OCI-LY3 (cell line): ENCODE data around the gene PRSS8.

Experiments
- CTCF ChIP-seq: fragments of 200-600, 300-600 bp; sonication (generic); IDR thresholded peaks from 2 replicates; pipeline ENCODE4 v1.5.1; 2014; ENCODE audit warnings: antibody characterized with exemption, low read length, low read depth
- EZH2phosphoT487 ChIP-seq: fragments of 200-600 bp; shearing (Covaris generic); IDR thresholded peaks from 2 replicates; pipeline ENCODE4 v1.6.1; 2018; ENCODE audit warnings: antibody characterized with exemption, mixed run types, low read depth

- TF ChIP-seq CTCF (no peak), EZH2phosphoT487 (no peak)
Observed at GRCh38 chr16:31092330-31092729, 43.2 kb downstream of the PRSS8 start.
